22Rv1 (cell line): ENCODE data around the gene CEP43.

Experiments used
- H3K27ac ChIP-seq: fragments of 450-650 bp; 2 replicates; pipeline ENCODE4 v1.5.1; 2017
- CTCF ChIP-seq: fragments of 450-650 bp; IDR thresholded peaks from 2 replicates; pipeline ENCODE4 v1.5.1; 2017; ENCODE audit warnings: mild to moderate bottlenecking
- ZFX ChIP-seq: fragments of 450-650 bp; IDR thresholded peaks from 2 replicates; pipeline ENCODE4 v1.6.1; 2017; ENCODE audit warnings: antibody characterized with exemption, borderline replicate concordance

Gene CEP43

GRCh38 chr6:166970776-166971175, 28.4 kb upstream of the CEP43 start:
- TF ChIP-seq ZFX: no peak
- no peak for TF ChIP-seq CTCF
- no peak overlapping the region for H3K27ac ChIP-seq

- no peak overlapping the region for H3K27ac ChIP-seq
- TF ChIP-seq ZFX (no peak), CTCF (no peak)
Observed at GRCh38 chr6:166971271-166971670, 27.9 kb upstream of the CEP43 start.

- TF ChIP-seq CTCF (no peak), ZFX (no peak)
Observed at GRCh38 chr6:166972101-166972500, 27.1 kb upstream of the CEP43 start.

GRCh38 chr6:166976636-166977035, 22.6 kb upstream of the CEP43 start:
- TF ChIP-seq ZFX: no peak
- TF ChIP-seq CTCF: no peak
- no peak overlapping the region for H3K27ac ChIP-seq

More at GRCh38 chr6:166972101-166972500, 27.1 kb upstream of the CEP43 start:
- H3K27ac ChIP-seq: no peak overlapping the region

GRCh38 chr6:166977621-166978525, 21.3 kb upstream of the CEP43 start:
- H3K27ac ChIP-seq: no peak overlapping the region
- TF ChIP-seq CTCF (no peak), ZFX (no peak)

- TF ChIP-seq ZFX (no peak), CTCF (no peak)
- no peak overlapping the region for H3K27ac ChIP-seq
Observed at GRCh38 chr6:166980738-166981137, 18.5 kb upstream of the CEP43 start.

- no peak overlapping the region for H3K27ac ChIP-seq
- TF ChIP-seq CTCF (no peak), ZFX (no peak)
Observed at GRCh38 chr6:166987448-166987847, 11.7 kb upstream of the CEP43 start.
